ENCODE measurements around the gene GULP1. TPM values are rescaled to one million over a fixed set of nuclear protein-coding genes. Genes with fewer than 3 reads are reported as not detected.

GULP1 gene
- total RNA-seq, 2 experiments from 2014 or later = not detected

- ATAC-seq (ENCODE audit: low read depth) (no peak), DNase-seq (no peak)
- Mint-ChIP-seq H3K4me3 (no peak overlapping the region), H3K4me1 (no peaks in the 10 kb centered on the region), H3K27ac (no peak overlapping the region), H3K9me3 (no peaks in the 10 kb centered on the region), H3K36me3 (no peaks in the 10 kb centered on the region), H3K27me3 (no peaks in the 10 kb centered on the region)
- POLR2A ChIA-PET = no interaction called here
These were observed 31.2 kb downstream of the GULP1 start for GRCh38 chr2:188322569-188323551.

DNA sequence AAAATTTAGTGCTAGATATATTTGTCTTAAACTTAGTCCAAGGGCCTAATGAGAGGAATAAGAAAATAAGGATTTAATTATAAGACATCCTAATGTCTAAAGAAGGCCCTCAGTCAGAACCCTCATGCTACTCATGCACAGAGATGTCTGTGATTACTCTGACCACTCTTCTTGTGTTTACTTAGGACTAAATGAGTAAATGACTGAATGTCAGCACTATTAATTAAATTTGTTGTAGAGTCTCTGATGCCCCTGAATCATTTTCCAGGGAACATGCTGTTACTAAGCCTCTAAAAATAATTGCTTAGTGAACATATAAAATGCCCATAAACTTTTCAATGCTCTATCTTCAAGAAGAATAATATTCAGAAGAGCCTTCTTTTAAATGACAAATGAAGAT, 32.4 kb downstream of the GULP1 start:
- Mint-ChIP-seq H3K27me3 (no peaks in the 10 kb centered on the region), H3K36me3 (no peaks in the 10 kb centered on the region), H3K27ac (no peak overlapping the region), H3K9me3 (no peaks in the 10 kb centered on the region), H3K4me3 (no peak overlapping the region), H3K4me1 (no peaks in the 10 kb centered on the region)
- DNase-seq (no peak), ATAC-seq (ENCODE audit: low read depth) (no peak)
- POLR2A ChIA-PET = no interaction called here

DNA sequence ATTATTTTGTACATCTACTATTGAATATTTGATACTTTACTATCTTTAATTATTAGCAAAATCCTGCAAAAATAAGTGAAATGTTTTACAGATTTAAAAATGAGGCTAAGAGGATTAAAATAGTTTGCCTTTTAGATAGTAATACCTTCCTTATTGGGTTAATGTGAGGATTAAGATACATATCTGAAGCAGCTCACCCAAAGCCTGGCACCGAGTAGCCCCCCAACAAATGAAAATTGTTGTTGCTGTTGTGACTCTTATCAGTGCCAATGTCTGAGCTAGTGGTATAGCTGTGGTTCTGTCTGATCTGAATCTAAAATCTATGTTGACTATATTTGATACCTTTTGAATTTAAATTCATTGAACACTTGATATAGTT, 34.6 kb downstream of the GULP1 start:
- Mint-ChIP-seq H3K4me1 (no peaks in the 10 kb centered on the region), H3K4me3 (no peak overlapping the region), H3K9me3 (no peaks in the 10 kb centered on the region), H3K36me3 (no peaks in the 10 kb centered on the region), H3K27me3 (no peaks in the 10 kb centered on the region), H3K27ac (no peak overlapping the region)
- POLR2A ChIA-PET = no interaction called here
- ATAC-seq (ENCODE audit: low read depth) (no peak), DNase-seq (no peak)

DNA sequence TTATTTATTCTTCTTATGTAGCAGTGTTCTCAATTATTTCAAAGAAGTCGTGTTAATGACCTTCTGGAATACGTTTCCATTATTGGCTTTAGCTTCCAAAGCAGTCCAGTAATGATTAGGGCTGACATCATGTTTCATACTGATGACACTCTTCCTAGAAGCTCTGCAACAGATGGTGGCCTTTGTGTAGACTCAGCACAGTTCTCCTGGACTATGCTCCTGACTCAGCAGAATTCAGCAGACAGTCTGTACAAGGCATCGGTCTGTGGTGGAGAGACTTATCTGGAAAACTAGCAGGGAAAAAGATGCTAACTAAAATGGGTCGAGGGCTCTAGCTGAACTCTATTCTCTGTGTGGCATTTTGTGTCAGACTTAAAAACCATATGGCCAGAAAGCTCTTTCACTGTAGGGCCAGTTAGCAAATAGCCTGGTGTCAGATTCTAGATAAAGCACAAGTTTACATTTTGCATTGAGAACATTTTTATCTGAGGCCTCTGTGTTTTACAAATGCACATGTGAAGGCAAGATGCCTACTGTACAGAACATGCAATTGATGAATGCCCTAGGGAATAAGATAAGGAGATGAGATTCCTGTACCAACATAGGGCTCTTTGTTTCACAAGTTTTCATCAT, 35.1 kb downstream of the GULP1 start:
- Mint-ChIP-seq H3K27ac (no peak overlapping the region), H3K4me1 (no peaks in the 10 kb centered on the region), H3K27me3 (no peaks in the 10 kb centered on the region), H3K9me3 (no peaks in the 10 kb centered on the region), H3K4me3 (no peak overlapping the region), H3K36me3 (no peaks in the 10 kb centered on the region)
- DNase-seq = no peak
- no peak for ATAC-seq (ENCODE audit: low read depth)
- POLR2A ChIA-PET = no interaction called here

DNA sequence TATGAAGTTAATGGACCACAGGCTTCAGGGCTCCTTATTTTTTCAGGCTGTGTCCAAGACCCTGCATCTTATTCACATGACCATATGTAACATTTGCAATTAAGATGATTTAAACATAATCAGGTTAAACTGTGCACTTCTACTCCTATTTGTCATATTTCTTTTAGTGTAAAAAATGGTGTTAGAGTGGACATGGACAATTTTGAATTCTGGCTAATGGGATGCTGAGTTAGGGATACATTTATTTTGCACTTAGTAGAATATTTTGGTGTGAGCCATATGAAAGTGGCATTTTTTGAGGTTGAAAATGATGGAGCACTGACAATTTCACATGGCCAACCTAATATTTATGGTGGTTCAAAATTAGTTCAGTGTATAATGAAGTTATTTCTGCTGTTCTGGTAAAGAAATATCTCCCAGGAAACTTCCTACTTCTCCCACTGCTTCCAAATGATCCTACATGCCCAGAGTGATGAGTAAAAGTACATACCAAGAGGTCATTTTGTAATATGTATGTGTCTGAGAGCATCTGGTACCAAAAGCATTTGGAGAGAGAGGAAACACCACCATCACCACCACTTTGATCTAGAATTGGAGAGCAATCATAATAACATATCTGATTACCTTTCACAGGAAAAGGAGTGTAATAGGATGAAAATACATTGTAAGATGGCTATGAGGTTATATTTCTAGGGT, 36.0 kb downstream of the GULP1 start:
- H3K36me3 Mint-ChIP-seq = no peaks in the 10 kb centered on the region
- no peaks in the 10 kb centered on the region for H3K9me3 Mint-ChIP-seq
- ATAC-seq (ENCODE audit: low read depth) = no peak
- no peak overlapping the region for H3K4me3 Mint-ChIP-seq
- POLR2A ChIA-PET = no interaction called here
- H3K4me1 Mint-ChIP-seq = no peaks in the 10 kb centered on the region
- H3K27me3 Mint-ChIP-seq = no peaks in the 10 kb centered on the region
- no peak for DNase-seq
- no peak overlapping the region for H3K27ac Mint-ChIP-seq

DNA sequence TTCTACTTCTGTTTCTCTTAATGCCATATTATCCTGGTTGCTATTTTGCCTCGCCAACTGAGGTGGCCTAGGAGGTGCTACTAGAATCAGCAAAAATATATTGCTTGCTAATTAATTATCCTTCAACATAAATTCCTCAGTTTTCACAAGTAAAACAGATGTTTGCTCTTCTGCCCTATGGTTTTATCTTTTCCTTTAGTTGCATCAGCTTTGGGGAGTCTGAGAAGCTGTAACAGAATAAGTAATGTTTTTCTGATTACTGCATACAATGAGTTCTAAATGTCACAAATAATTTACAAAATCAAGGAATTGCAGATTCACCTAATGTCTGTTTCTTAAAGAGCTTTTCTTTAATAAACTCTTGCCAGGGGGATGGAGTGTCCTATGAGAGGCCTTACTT, 36.7 kb downstream of the GULP1 start:
- H3K9me3 Mint-ChIP-seq = no peaks in the 10 kb centered on the region

DNA sequence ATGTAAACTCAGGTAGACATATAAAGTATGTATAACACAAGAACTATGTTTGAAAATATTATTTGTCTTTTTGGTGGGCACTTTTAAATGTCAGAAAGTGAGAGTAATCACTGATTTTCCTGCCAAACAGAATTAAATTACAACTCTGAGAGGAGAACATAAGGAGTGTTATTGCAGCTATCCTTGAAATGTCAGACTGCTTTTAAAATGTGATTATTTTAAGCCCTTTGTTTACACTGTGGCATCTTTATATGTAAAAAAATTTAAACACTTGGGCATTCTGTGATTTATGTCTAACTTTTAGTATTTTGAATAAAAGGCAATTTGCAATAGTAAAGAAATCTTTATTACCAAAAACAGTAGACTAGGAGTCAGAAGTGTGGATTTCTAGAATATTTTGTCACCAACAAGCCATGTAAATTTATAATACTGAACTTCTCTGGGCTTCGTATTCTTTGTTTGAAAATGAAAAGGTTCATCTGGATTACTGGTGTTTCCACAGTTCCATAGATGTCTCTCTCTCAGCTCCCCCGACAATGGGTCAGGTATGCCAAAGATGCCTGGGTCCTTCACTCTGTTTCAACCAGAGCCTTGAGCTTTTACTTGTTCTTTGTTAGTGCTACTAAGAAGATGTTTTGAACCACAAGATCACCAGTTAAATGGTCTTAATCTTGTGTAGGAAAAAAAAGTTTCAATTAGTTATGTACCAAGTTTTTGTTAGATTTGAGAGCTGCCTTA, 38.8 kb downstream of the GULP1 start:
- DNase-seq = no peak
- no peaks in the 10 kb centered on the region for H3K4me1 Mint-ChIP-seq
- H3K27ac Mint-ChIP-seq = no peak overlapping the region
- no peak overlapping the region for H3K4me3 Mint-ChIP-seq
- H3K27me3 Mint-ChIP-seq = no peaks in the 10 kb centered on the region
- H3K9me3 Mint-ChIP-seq = no peaks in the 10 kb centered on the region
- no peak for ATAC-seq (ENCODE audit: low read depth)
- no peaks in the 10 kb centered on the region for H3K36me3 Mint-ChIP-seq
- POLR2A ChIA-PET = no interaction called here

More for the DNA sequence above, 36.7 kb downstream of the GULP1 start:
- DNase-seq (no peak), ATAC-seq (ENCODE audit: low read depth) (no peak)
- Mint-ChIP-seq H3K4me1 (no peaks in the 10 kb centered on the region), H3K27ac (no peak overlapping the region), H3K36me3 (no peaks in the 10 kb centered on the region), H3K4me3 (no peak overlapping the region), H3K27me3 (no peaks in the 10 kb centered on the region)
- POLR2A ChIA-PET = no interaction called here

GRCh38 chr2:188332619-188333018, 40.9 kb downstream of the GULP1 start:
- H3K36me3 Mint-ChIP-seq = no peaks in the 10 kb centered on the region
- POLR2A ChIA-PET = no interaction called here
- no peak overlapping the region for H3K4me3 Mint-ChIP-seq
- no peak for ATAC-seq (ENCODE audit: low read depth)
- no peaks in the 10 kb centered on the region for H3K27me3 Mint-ChIP-seq
- no peak overlapping the region for H3K27ac Mint-ChIP-seq
- no peak for DNase-seq
- no peaks in the 10 kb centered on the region for H3K4me1 Mint-ChIP-seq
- no peaks in the 10 kb centered on the region for H3K9me3 Mint-ChIP-seq

GRCh38 chr2:188333751-188334524, 42.3 kb downstream of the GULP1 start:
- no peak overlapping the region for H3K27ac Mint-ChIP-seq
- no peaks in the 10 kb centered on the region for H3K36me3 Mint-ChIP-seq
- H3K4me1 Mint-ChIP-seq = no peaks in the 10 kb centered on the region
- ATAC-seq (ENCODE audit: low read depth) = no peak
- POLR2A ChIA-PET = no interaction called here
- no peaks in the 10 kb centered on the region for H3K9me3 Mint-ChIP-seq
- DNase-seq = no peak
- H3K27me3 Mint-ChIP-seq = no peaks in the 10 kb centered on the region
- H3K4me3 Mint-ChIP-seq = no peak overlapping the region

DNA sequence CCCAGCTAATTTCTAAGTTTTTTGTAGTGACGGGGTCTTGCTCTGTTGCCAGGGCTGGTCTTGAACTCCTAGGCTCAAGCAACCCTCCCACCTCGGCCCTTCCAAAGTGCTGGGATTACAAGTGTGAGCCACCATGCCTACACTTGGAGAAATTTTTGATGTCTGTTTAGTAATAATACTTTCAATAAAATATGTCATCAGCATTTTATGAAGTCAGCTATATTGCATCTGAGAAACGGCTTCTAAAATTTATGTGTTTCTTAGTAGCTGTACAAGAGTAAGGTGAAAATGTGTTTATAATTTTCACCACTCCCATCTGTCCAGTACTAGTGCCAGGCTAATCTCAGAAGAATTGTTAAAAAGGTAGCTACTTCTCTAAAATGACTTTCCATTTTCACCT, 46.8 kb downstream of the GULP1 start:
- ATAC-seq (ENCODE audit: low read depth) (no peak), DNase-seq (no peak)
- Mint-ChIP-seq H3K36me3 (no peaks in the 10 kb centered on the region), H3K27me3 (no peaks in the 10 kb centered on the region), H3K27ac (no peak overlapping the region), H3K4me1 (no peaks in the 10 kb centered on the region), H3K9me3 (no peaks in the 10 kb centered on the region), H3K4me3 (no peak overlapping the region)
- POLR2A ChIA-PET = no interaction called here

DNA sequence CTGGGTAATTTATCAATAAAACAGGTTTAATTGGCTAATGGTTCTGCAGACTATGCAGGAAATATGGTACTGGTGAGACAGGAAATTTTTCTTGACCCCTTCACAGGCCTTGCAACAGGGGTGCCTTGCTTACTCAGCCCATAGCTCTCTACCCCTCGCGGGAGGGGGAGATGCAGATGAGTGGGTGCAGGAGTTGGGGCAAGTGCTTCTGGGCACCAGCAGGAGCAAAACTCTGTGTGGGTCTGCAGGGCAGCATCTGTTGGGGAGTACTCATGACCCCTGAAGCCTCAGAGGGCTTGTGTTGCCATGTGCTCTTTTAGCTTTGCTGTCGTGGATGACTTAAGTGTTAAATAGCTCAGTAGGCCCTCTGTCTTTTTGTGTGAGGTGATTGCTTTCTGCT, 48.6 kb downstream of the GULP1 start:
- Mint-ChIP-seq H3K27ac (no peak overlapping the region), H3K9me3 (no peaks in the 10 kb centered on the region), H3K4me1 (no peaks in the 10 kb centered on the region), H3K4me3 (no peak overlapping the region), H3K27me3 (no peaks in the 10 kb centered on the region), H3K36me3 (no peaks in the 10 kb centered on the region)
- DNase-seq (no peak), ATAC-seq (ENCODE audit: low read depth) (no peak)
- POLR2A ChIA-PET = no interaction called here

GRCh38 chr2:188345020-188345419, 53.3 kb downstream of the GULP1 start:
- POLR2A ChIA-PET = no interaction called here
- Mint-ChIP-seq H3K36me3 (no peaks in the 10 kb centered on the region), H3K27ac (no peak overlapping the region), H3K27me3 (no peaks in the 10 kb centered on the region), H3K4me1 (no peaks in the 10 kb centered on the region), H3K4me3 (no peak overlapping the region), H3K9me3 (no peaks in the 10 kb centered on the region)
- ATAC-seq (ENCODE audit: low read depth) (no peak), DNase-seq (no peak)

- no peak for DNase-seq
- no peaks in the 10 kb centered on the region for H3K9me3 Mint-ChIP-seq
- POLR2A ChIA-PET = no interaction called here
- H3K27ac Mint-ChIP-seq = no peak overlapping the region
- H3K27me3 Mint-ChIP-seq = no peaks in the 10 kb centered on the region
- no peak overlapping the region for H3K4me3 Mint-ChIP-seq
- H3K36me3 Mint-ChIP-seq = no peaks in the 10 kb centered on the region
- H3K4me1 Mint-ChIP-seq = no peaks in the 10 kb centered on the region
- ATAC-seq (ENCODE audit: low read depth) = no peak
These were observed 53.8 kb downstream of the GULP1 start for GRCh38 chr2:188345426-188345825.

Data from activated naive CD8-positive, alpha-beta T cell treated with anti-CD3 and anti-CD28 coated beads, Interleukin-2, amount 10 ng/mL, durations not matched to agents 7 days and 5 days (primary cell).